ENCODE results near the gene RSBN1L. TPM values are rescaled to one million over a fixed set of nuclear protein-coding genes. Genes with fewer than 3 reads are reported as not detected.
A peak's percentile ranks its signal among the peaks of the same experiment; 100 is the strongest.

The RSBN1L gene
- polyA plus RNA-seq, 2 of the 4 experiments (the other 2 are of a cell fraction), result 11.1 to 13.0 TPM

DNA sequence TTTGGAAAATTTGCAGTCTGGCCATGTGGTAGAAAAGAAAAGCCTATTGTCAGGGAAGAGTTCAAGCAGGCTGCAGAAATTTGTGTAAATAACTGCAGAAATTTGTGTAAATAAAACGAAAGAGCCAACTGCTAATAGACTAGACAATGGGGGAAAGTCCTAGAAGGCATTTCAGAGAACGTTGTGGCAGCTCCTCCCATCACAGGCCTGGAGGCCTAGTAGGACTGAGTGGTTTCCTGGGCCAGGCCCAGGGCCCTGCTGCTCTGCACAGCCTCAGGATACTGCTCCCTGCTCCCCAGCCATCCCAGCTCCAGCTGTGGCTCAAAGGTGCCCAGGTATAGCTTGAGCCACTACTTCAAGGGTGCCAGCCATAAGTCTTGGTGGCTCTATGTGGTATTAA, 50.9 kb downstream of the RSBN1L start:
- Histone ChIP-seq H3K27ac (no peak overlapping the region), H3K4me1 (peaks cover 9% of the 10 kb centered on the region; the same call in 2 of the 3 replicates), H3K4me2 (no peak overlapping the region), H3K9me3 (no peaks in the 10 kb centered on the region), H3K4me3 (no peak overlapping the region)
- DNase-seq (ENCODE audit: low read depth in 1 of 2, low spot score in 1 of 2), result no peak
- TF ChIP-seq, protein P1, sequence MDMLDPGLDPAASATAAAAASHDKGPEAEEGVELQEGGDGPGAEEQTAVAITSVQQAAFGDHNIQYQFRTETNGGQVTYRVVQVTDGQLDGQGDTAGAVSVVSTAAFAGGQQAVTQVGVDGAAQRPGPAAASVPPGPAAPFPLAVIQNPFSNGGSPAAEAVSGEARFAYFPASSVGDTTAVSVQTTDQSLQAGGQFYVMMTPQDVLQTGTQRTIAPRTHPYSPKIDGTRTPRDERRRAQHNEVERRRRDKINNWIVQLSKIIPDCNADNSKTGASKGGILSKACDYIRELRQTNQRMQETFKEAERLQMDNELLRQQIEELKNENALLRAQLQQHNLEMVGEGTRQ (IDR thresholded peaks at IDR 0.05), result no peak
- no peak for FAIRE-seq
- ChIA-PET POLR2A (no interaction called here), CTCF (interaction anchor here (0.8 to 2.7 kb wide), 5 partner anchors 11 to 98 kb away, joined by 3 to 14 read pairs (median 4); no protein-coding TSS in a partner anchor)
- 44% methylated on average over 2 of the region's 2 CpGs for WGBS (ENCODE audit: missing lambda C conversion rate)
- ATAC-seq, result peak in 1 of 2 experiments; percentile 42; a peak in 2 of 6 replicates

DNA sequence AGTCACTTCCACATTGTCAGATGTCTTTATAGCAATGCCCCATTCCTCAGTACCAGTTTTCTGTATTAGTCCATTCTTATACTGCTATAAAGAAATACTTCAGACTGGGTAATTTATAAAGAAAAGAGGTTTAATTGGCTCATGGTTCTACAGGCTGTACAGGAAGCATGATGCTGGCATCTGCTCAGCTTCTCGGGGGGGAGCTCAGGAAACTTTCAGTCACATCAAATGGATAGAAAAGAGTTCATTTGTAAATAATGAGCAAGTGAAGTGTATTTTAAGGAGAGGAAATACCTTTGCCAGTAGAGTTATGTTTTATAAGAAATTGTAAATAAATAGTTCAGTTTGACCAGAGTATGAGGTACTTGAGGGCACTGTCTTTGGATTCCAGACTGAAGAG, 51.5 kb downstream of the RSBN1L start:
- no peaks in the 10 kb centered on the region for H3K9me3 ChIP-seq
- TF ChIP-seq EP300 (IDR thresholded peaks at IDR 0.05) (no peak), NFE2L2 (conservative IDR thresholded peaks at IDR 0.05; ENCODE audit: low read length) (no peak), HOXB5 (CRISPR knock-in tag; IDR thresholded peaks at IDR 0.05) (no peak), HOXA7 (CRISPR knock-in tag; IDR thresholded peaks at IDR 0.05) (no peak), JUN (IDR thresholded peaks at IDR 0.05) (no peak), GATA3 (IDR thresholded peaks at IDR 0.05; ENCODE audit: borderline replicate concordance) (no peak), TP53 (CRISPR knock-in tag; IDR thresholded peaks at IDR 0.05) (no peak), POLR2A (IDR thresholded peaks at IDR 0.05; ENCODE audit: low read length) (no peak)
- TF ChIP-seq, protein P1 (IDR thresholded peaks at IDR 0.05), result no peak
- TF ChIP-seq, protein P2, sequence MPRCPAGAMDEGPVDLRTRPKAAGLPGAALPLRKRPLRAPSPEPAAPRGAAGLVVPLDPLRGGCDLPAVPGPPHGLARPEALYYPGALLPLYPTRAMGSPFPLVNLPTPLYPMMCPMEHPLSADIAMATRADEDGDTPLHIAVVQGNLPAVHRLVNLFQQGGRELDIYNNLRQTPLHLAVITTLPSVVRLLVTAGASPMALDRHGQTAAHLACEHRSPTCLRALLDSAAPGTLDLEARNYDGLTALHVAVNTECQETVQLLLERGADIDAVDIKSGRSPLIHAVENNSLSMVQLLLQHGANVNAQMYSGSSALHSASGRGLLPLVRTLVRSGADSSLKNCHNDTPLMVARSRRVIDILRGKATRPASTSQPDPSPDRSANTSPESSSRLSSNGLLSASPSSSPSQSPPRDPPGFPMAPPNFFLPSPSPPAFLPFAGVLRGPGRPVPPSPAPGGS (IDR thresholded peaks at IDR 0.05), result no peak
- TF ChIP-seq, protein P3, sequence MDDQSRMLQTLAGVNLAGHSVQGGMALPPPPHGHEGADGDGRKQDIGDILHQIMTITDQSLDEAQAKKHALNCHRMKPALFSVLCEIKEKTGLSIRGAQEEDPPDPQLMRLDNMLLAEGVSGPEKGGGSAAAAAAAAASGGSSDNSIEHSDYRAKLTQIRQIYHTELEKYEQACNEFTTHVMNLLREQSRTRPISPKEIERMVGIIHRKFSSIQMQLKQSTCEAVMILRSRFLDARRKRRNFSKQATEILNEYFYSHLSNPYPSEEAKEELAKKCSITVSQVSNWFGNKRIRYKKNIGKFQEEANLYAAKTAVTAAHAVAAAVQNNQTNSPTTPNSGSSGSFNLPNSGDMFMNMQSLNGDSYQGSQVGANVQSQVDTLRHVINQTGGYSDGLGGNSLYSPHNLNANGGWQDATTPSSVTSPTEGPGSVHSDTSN (IDR thresholded peaks at IDR 0.05), result no peak
- TF ChIP-seq, protein P4, sequence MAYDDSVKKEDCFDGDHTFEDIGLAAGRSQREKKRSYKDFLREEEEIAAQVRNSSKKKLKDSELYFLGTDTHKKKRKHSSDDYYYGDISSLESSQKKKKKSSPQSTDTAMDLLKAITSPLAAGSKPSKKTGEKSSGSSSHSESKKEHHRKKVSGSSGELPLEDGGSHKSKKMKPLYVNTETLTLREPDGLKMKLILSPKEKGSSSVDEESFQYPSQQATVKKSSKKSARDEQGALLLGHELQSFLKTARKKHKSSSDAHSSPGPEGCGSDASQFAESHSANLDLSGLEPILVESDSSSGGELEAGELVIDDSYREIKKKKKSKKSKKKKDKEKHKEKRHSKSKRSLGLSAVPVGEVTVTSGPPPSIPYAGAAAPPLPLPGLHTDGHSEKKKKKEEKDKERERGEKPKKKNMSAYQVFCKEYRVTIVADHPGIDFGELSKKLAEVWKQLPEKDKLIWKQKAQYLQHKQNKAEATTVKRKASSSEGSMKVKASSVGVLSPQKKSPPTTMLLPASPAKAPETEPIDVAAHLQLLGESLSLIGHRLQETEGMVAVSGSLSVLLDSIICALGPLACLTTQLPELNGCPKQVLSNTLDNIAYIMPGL (CRISPR knock-in tag; IDR thresholded peaks at IDR 0.05; ENCODE audit: borderline replicate concordance), result no peak
- TF ChIP-seq, protein P5, sequence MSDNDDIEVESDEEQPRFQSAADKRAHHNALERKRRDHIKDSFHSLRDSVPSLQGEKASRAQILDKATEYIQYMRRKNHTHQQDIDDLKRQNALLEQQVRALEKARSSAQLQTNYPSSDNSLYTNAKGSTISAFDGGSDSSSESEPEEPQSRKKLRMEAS (IDR thresholded peaks at IDR 0.05), result no peak
- POLR2A ChIA-PET, result no interaction called here
- DNase-seq (ENCODE audit: low read depth in 1 of 2, low spot score in 1 of 2), result no peak
- H3K27ac ChIP-seq, result no peak overlapping the region
- ATAC-seq, result no peak
- H3K4me3 ChIP-seq, result no peak overlapping the region
- H3K4me2 ChIP-seq, result no peak overlapping the region
- CTCF ChIA-PET, result interaction anchor here (0.8 to 2.7 kb wide), 5 partner anchors 10 to 99 kb away, joined by 3 to 14 read pairs (median 5); no protein-coding TSS in a partner anchor
- peaks cover 9% of the 10 kb centered on the region; the same call in 2 of the 3 replicates for H3K4me1 ChIP-seq
- 90% methylated on average over 1 of the region's 1 CpG for WGBS (ENCODE audit: missing lambda C conversion rate)
- no peak for FAIRE-seq

DNA sequence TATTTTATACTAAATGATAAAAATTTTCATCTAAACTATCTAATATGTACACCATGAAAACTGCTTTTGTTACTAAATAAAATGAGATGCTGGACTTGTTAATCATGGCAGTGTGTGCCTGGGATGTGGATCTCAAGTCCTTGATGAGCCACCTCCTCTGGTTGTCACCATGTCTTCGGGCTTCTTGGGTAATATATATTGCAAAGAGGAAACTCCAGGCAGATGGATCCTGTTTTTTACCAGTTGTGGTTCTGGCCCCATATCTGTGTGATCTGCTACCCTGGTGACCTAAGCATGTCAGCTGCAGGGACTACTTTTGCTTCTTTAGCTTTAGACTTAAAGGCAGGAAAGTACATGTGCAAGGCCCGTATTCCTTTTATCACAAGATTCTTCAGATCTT, 55.8 kb downstream of the RSBN1L start:
- ATAC-seq (no peak), DNase-seq (ENCODE audit: low read depth in 1 of 2, low spot score in 1 of 2) (no peak), FAIRE-seq (no peak)
- TF ChIP-seq JUNB (IDR thresholded peaks at IDR 0.05) (no peak), MAFK (IDR thresholded peaks at IDR 0.05; ENCODE audit: partially characterized antibody) (no peak), NPAS2 (CRISPR knock-in tag; IDR thresholded peaks at IDR 0.05; ENCODE audit: borderline replicate concordance) (no peak), EHMT2 (IDR thresholded peaks at IDR 0.05; ENCODE audit: low read depth) (no peak), NR3C1 (IDR thresholded peaks at IDR 0.05) (no peak), FOXS1 (CRISPR knock-in tag; IDR thresholded peaks at IDR 0.05) (no peak), RFX5 (IDR thresholded peaks at IDR 0.05) (no peak)
- TF ChIP-seq, protein P5 (IDR thresholded peaks at IDR 0.05), result no peak
- TF ChIP-seq, protein P1 (IDR thresholded peaks at IDR 0.05), result no peak
- TF ChIP-seq, protein P6, sequence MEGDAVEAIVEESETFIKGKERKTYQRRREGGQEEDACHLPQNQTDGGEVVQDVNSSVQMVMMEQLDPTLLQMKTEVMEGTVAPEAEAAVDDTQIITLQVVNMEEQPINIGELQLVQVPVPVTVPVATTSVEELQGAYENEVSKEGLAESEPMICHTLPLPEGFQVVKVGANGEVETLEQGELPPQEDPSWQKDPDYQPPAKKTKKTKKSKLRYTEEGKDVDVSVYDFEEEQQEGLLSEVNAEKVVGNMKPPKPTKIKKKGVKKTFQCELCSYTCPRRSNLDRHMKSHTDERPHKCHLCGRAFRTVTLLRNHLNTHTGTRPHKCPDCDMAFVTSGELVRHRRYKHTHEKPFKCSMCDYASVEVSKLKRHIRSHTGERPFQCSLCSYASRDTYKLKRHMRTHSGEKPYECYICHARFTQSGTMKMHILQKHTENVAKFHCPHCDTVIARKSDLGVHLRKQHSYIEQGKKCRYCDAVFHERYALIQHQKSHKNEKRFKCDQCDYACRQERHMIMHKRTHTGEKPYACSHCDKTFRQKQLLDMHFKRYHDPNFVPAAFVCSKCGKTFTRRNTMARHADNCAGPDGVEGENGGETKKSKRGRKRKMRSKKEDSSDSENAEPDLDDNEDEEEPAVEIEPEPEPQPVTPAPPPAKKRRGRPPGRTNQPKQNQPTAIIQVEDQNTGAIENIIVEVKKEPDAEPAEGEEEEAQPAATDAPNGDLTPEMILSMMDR (IDR thresholded peaks at IDR 0.05), result no peak
- Histone ChIP-seq H3K4me2 (no peak overlapping the region), H3K9me3 (no peaks in the 10 kb centered on the region), H3K27ac (no peak overlapping the region), H3K4me3 (no peak overlapping the region), H3K4me1 (peaks cover under 1% of the 10 kb centered on the region; the same call in 1 of the 3 replicates)
- CTCF ChIA-PET, result interaction anchor here (0.7 kb wide), 1 partner anchor 8 kb away, joined by 3 read pairs; no protein-coding TSS in a partner anchor
- 82% methylated on average over 2 of the region's 2 CpGs for WGBS (ENCODE audit: missing lambda C conversion rate)
- POLR2A ChIA-PET, result no interaction called here
